ENCODE measurements around the gene GET4. TPM values are rescaled to one million over a fixed set of nuclear protein-coding genes. Genes with fewer than 3 reads are reported as not detected.

The GET4 gene
- total and polyA plus RNA-seq, 2 of the 8 experiments (the other 6 are each of a cell fraction or from before 2014, with no cell fraction given), result 56.7 to 74.1 TPM

GRCh38 chr7:863106-863505, 13.2 kb upstream of the GET4 start:
- Histone ChIP-seq H4K20me1 (replicated peaks in 1 of 2; ENCODE audit: control insufficient read depth in 1 of 2, insufficient read depth in 2 of 2, low read length in 2 of 2) (peaks cover 3 to 11% of the 10 kb centered on the region in 2 experiments), H3K56ac (replicated peaks; ENCODE audit: insufficient read length, low read depth, low read length) (no peak overlapping the region), H3K9me3 (ENCODE audit: insufficient read depth in 2 of 2, low read depth in 1 of 2, low read length in 1 of 2) (no peaks in the 10 kb centered on the region), H3K27me3 (replicated peaks in 1 of 4; ENCODE audit: control insufficient read depth in 3 of 4, extremely low read depth in 1 of 4, insufficient read depth in 3 of 4, low read length in 3 of 4) (no peaks in the 10 kb centered on the region), H3K9ac (replicated peaks in 1 of 4; ENCODE audit: extremely low read depth in 1 of 4, low read depth in 3 of 4, low read length in 3 of 4) (no peak overlapping the region), H2BK20ac (ENCODE audit: low read length) (no peak overlapping the region), H2BK15ac (ENCODE audit: low read length) (no peak overlapping the region), H3K79me2 (ENCODE audit: control insufficient read depth in 1 of 2, insufficient read depth in 2 of 2, low read length in 2 of 2) (no peaks in the 10 kb centered on the region; a peak in 1 of 4 replicates), H3K23me2 (ENCODE audit: low read depth, low read length) (no peaks in the 10 kb centered on the region), H4K91ac (replicated peaks; ENCODE audit: insufficient read length, low read length) (no peak overlapping the region), H3K36me3 (ENCODE audit: control insufficient read depth in 2 of 4, insufficient read depth in 4 of 4, low read length in 3 of 4) (peaks cover 26 to 72% (median 60%) of the 10 kb centered on the region in 4 experiments), H3K18ac (ENCODE audit: extremely low read depth, low read length) (no peak overlapping the region), H2AFZ (ENCODE audit: low read length) (no peak overlapping the region), H2BK120ac (replicated peaks; ENCODE audit: low read depth, low read length) (no peak overlapping the region), H3K4me3 (ENCODE audit: extremely low read depth in 1 of 4, insufficient read depth in 2 of 4, low read depth in 3 of 4, low read length in 4 of 4) (no peak overlapping the region), H3K23ac (ENCODE audit: insufficient read length) (no peak overlapping the region), H3K4me2 (ENCODE audit: insufficient read depth in 1 of 2, low read depth in 2 of 2, low read length in 2 of 2) (no peak overlapping the region), H4K5ac (ENCODE audit: insufficient read length, low read depth, low read length) (no peak overlapping the region), H2BK5ac (ENCODE audit: low read depth, low read length) (no peak overlapping the region), H3K27ac (ENCODE audit: low read depth, low read length) (no peak overlapping the region), H2AK5ac (ENCODE audit: low read depth, low read length) (no peak overlapping the region), H3K14ac (ENCODE audit: insufficient read length) (no peak overlapping the region), H2BK12ac (ENCODE audit: low read depth, low read length) (no peak overlapping the region), H3K4ac (replicated peaks; ENCODE audit: insufficient read length, low read depth, low read length) (no peak overlapping the region), H4K8ac (ENCODE audit: extremely low read depth, insufficient read depth, low read length) (no peak overlapping the region), H3K79me1 (ENCODE audit: low read depth, low read length) (peaks cover 5% of the 10 kb centered on the region), H3K4me1 (replicated peaks in 1 of 4; ENCODE audit: control insufficient read depth in 3 of 4, insufficient read depth in 4 of 4, low read length in 3 of 4) (no peaks in the 10 kb centered on the region)
- 87% methylated on average over 16 of the region's 16 CpGs; no CpG with 5 or more reads in 1 of the 2 experiments for WGBS, 2 experiments (ENCODE audit: extremely low coverage in 1 of 2, insufficient coverage in 1 of 2, insufficient read length in 1 of 2, insufficient replicate concordance in 2 of 2, low coverage in 1 of 2, low lambda C conversion rate in 2 of 2, missing lambda C conversion rate in 1 of 2)
- ChIA-PET POLR2A (ENCODE audit: partially characterized antibody) (no interaction called here), CTCF (ENCODE audit: partially characterized antibody) (interaction anchor here (3.8 kb wide), 1 partner anchor 10 kb away, joined by 20 read pairs; no protein-coding TSS in a partner anchor)
- DNase-seq (ENCODE audit: low read depth in 1 of 2, low spot score in 2 of 2) (no peak), FAIRE-seq (no peak)
- no peak for TF ChIP-seq BRCA1 (IDR thresholded peaks at IDR 0.05; ENCODE audit: low read depth, low read length)
- no peak for TF ChIP-seq NANOG (IDR thresholded peaks at IDR 0.05; ENCODE audit: insufficient read depth, low read depth, low read length, poor library complexity, severe bottlenecking)
- TF ChIP-seq POLR2AphosphoS5 (IDR thresholded peaks at IDR 0.05; ENCODE audit: low read depth, low read length), result no peak
- TF ChIP-seq SP2 (IDR thresholded peaks at IDR 0.05; ENCODE audit: low read length), result no peak
- no peak for TF ChIP-seq RBBP5 (IDR thresholded peaks at IDR 0.05; ENCODE audit: borderline replicate concordance, low read depth, low read length)
- no peak for TF ChIP-seq RAD21 (IDR thresholded peaks at IDR 0.05 in 1 of 2, conservative IDR thresholded peaks at IDR 0.05 in 1 of 2; ENCODE audit: low read depth in 2 of 2, low read length in 2 of 2)
- no peak for TF ChIP-seq FOSL1 (IDR thresholded peaks at IDR 0.05; ENCODE audit: insufficient read depth, low read depth, low read length)
- TF ChIP-seq BCL11A (IDR thresholded peaks at IDR 0.05; ENCODE audit: low read depth in 2 of 2, low read length in 2 of 2), result no peak
- no peak for TF ChIP-seq CTCF (IDR thresholded peaks at IDR 0.05; ENCODE audit: control extremely low read depth in 1 of 3, insufficient read depth in 1 of 3, low read depth in 1 of 3, low read length in 3 of 3)
- no peak for TF ChIP-seq EGR1 (IDR thresholded peaks at IDR 0.05; ENCODE audit: borderline replicate concordance, low read depth, low read length)
- no peak for TF ChIP-seq YY1 (IDR thresholded peaks at IDR 0.05; ENCODE audit: low read depth, low read length)
- TF ChIP-seq RFX5 (IDR thresholded peaks at IDR 0.05; ENCODE audit: borderline replicate concordance, low read depth, low read length), result no peak

Measured in H1 (cell line).